Panc1 (cell line): ENCODE results near the gene SLC22A12. TPM values are rescaled to one million over a fixed set of nuclear protein-coding genes. Genes with fewer than 3 reads are reported as not detected.

Source experiments
- ATAC-seq: fragments of 200-7000 bp; cut with Tn5 transposase; 2 replicates; pipeline ENCODE4 v1.9.1; 2020; ENCODE audit warnings: mild to moderate bottlenecking, moderate library complexity
- BruUV-seq: library from RNA; stranded (reverse); fragments of 400-500 nt; replicated peaks from 2 replicates; lab custom pipeline; 2021; lab: Mats Ljungman, UMichigan
- CTCF ChIA-PET: fragments of 300-600 bp; sonication (Branson Sonifier 250); formaldehyde crosslinking; loops from one replicate; lab custom pipeline; 2022; ENCODE audit warnings: antibody characterized with exemption; lab: Charles Lee
- POLR2A ChIA-PET: fragments of 300-600 bp; sonication (Branson Sonifier 250); formaldehyde crosslinking; loops from one replicate; lab custom pipeline; 2022; ENCODE audit warnings: antibody characterized with exemption; lab: Charles Lee
- DNase-seq: peaks from one replicate; pipeline ENCODE4 v3.0.0-alpha.2; 2010; ENCODE audit warnings: low read depth, low spot score
- H3K27ac ChIP-seq: 2 replicates; pipeline ENCODE4 v1.5.1; 2011; ENCODE audit warnings: mild to moderate bottlenecking, low read length, inconsistent platforms
- H3K27me3 ChIP-seq: fragments of 200-500 bp; sonication (Bioruptor generic); 2 replicates; pipeline ENCODE4 v1.6.0; 2014; ENCODE audit warnings: low read length, inconsistent platforms; ENCODE audit not compliant: control insufficient read depth, insufficient read depth
- H3K36me3 ChIP-seq: fragments of 200-500 bp; sonication (Bioruptor generic); 2 replicates; pipeline ENCODE4 v1.5.1; 2014; ENCODE audit warnings: inconsistent platforms, mild to moderate bottlenecking, low read length, moderate library complexity; ENCODE audit not compliant: control insufficient read depth, insufficient read depth
- H3K4me1 ChIP-seq: 2 replicates; pipeline ENCODE4 v1.5.1; 2011; ENCODE audit warnings: inconsistent platforms, mild to moderate bottlenecking, low read length, moderate library complexity; ENCODE audit not compliant: control insufficient read depth, insufficient read depth
- H3K4me3 ChIP-seq, 2 experiments: 2 replicates each; pipeline ENCODE4 v1.5.1; 2011 to 2012; ENCODE audit warnings: low read depth in 2 of 2, low read length in 2 of 2, mild to moderate bottlenecking in 2 of 2, inconsistent platforms in 1 of 2, moderate library complexity in 1 of 2
- H3K9me3 ChIP-seq: fragments of 200-500 bp; sonication (Bioruptor generic); 2 replicates; pipeline ENCODE4 v1.5.1; 2014; ENCODE audit warnings: low read depth, mild to moderate bottlenecking, inconsistent platforms, low read length, moderate library complexity; ENCODE audit not compliant: control insufficient read depth, insufficient read depth
- POLR2AphosphoS5 ChIP-seq: IDR thresholded peaks from 2 replicates; pipeline ENCODE4 v1.6.1; 2012; ENCODE audit warnings: mild to moderate bottlenecking, low read depth, low read length, moderate library complexity
- SIN3A ChIP-seq: IDR thresholded peaks from 2 replicates; pipeline ENCODE4 v1.6.1; 2012; ENCODE audit warnings: low read depth, mild to moderate bottlenecking, low read length, moderate library complexity, borderline replicate concordance; ENCODE audit not compliant: insufficient read depth
- TCF7L2 ChIP-seq: IDR thresholded peaks from 2 replicates; pipeline ENCODE4 v1.6.1; 2011; ENCODE audit warnings: mild to moderate bottlenecking, low read depth, low read length, inconsistent platforms
- in situ Hi-C: cut with HindIII; loops from 2 replicates; pipeline ENCODE4 v1.10.0; 2016; ENCODE audit warnings: low sequenced_read_pairs, low pct_unique_long_range_greater_than_20kb
- intact Hi-C: fragments of 100-400 bp; cut with micrococcal nuclease; formaldehyde crosslinking; loops from one replicate; pipeline ENCODE4 v1.10.0; 2022; ENCODE audit not compliant: unreplicated experiment
- total RNA-seq: library from RNA; stranded (reverse); gene quantifications from one replicate; pipeline ENCODE4 v1.2.1, GENCODE V29; 2021; ENCODE audit not compliant: unreplicated experiment
- TF ChIP-seq, protein P1 (sequence below), 2 experiments: IDR thresholded peaks; 2 replicates each; pipeline ENCODE4 v1.6.1; 2011 to 2012; ENCODE audit warnings: low read depth in 2 of 2, control low read depth in 1 of 2, low read length in 1 of 2, mild to moderate bottlenecking in 1 of 2, moderate library complexity in 1 of 2; ENCODE audit not compliant: insufficient read depth in 1 of 2
- TF ChIP-seq, protein P2 (sequence below): fragments of 450-650 bp; IDR thresholded peaks from 2 replicates; pipeline ENCODE4 v1.5.1; 2017; ENCODE audit warnings: mild to moderate bottlenecking

SLC22A12 gene
- total RNA-seq, 1 experiment from 2014 or later, result not detected

DNA sequence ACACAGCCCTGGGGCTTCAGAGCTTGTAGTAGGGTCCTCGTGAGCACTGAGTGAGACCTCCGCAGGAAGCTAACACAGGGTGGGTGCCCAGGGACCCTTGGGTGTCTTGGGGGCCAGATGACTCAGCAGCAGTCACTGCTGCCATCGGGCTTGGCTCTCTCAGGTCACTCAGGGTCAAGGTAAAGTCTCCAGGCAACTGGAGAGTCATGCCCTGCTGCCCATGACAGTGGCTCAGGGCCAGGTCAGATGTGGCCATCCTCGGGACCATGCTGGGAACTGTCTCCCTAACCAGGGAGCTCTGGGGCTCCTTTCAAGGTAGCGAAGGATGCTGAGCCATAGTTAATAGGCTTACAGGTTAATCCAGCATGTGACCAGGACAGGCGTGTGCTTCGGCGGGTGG, 44.4 kb upstream of the SLC22A12 start:
- 0 out of 2 replicates have a peak, but pooled peaks cover 2% of the 10 kb centered on the region for H3K27me3 ChIP-seq
- TF ChIP-seq, protein P1, sequence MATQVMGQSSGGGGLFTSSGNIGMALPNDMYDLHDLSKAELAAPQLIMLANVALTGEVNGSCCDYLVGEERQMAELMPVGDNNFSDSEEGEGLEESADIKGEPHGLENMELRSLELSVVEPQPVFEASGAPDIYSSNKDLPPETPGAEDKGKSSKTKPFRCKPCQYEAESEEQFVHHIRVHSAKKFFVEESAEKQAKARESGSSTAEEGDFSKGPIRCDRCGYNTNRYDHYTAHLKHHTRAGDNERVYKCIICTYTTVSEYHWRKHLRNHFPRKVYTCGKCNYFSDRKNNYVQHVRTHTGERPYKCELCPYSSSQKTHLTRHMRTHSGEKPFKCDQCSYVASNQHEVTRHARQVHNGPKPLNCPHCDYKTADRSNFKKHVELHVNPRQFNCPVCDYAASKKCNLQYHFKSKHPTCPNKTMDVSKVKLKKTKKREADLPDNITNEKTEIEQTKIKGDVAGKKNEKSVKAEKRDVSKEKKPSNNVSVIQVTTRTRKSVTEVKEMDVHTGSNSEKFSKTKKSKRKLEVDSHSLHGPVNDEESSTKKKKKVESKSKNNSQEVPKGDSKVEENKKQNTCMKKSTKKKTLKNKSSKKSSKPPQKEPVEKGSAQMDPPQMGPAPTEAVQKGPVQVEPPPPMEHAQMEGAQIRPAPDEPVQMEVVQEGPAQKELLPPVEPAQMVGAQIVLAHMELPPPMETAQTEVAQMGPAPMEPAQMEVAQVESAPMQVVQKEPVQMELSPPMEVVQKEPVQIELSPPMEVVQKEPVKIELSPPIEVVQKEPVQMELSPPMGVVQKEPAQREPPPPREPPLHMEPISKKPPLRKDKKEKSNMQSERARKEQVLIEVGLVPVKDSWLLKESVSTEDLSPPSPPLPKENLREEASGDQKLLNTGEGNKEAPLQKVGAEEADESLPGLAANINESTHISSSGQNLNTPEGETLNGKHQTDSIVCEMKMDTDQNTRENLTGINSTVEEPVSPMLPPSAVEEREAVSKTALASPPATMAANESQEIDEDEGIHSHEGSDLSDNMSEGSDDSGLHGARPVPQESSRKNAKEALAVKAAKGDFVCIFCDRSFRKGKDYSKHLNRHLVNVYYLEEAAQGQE (IDR thresholded peaks at IDR 0.05; ENCODE audit: insufficient read depth in 1 of 2, low read depth in 2 of 2, low read length in 1 of 2), result no peak
- TF ChIP-seq SIN3A (no peak), POLR2AphosphoS5 (no peak), TCF7L2 (no peak)
- TF ChIP-seq, protein P2, sequence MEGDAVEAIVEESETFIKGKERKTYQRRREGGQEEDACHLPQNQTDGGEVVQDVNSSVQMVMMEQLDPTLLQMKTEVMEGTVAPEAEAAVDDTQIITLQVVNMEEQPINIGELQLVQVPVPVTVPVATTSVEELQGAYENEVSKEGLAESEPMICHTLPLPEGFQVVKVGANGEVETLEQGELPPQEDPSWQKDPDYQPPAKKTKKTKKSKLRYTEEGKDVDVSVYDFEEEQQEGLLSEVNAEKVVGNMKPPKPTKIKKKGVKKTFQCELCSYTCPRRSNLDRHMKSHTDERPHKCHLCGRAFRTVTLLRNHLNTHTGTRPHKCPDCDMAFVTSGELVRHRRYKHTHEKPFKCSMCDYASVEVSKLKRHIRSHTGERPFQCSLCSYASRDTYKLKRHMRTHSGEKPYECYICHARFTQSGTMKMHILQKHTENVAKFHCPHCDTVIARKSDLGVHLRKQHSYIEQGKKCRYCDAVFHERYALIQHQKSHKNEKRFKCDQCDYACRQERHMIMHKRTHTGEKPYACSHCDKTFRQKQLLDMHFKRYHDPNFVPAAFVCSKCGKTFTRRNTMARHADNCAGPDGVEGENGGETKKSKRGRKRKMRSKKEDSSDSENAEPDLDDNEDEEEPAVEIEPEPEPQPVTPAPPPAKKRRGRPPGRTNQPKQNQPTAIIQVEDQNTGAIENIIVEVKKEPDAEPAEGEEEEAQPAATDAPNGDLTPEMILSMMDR, result no peak
- peaks cover 3% of the 10 kb centered on the region; the same call in 1 of the 2 replicates for H3K4me1 ChIP-seq
- no peak overlapping the region for H3K27ac ChIP-seq
- no peaks in the 10 kb centered on the region for H3K9me3 ChIP-seq
- ATAC-seq (no peak), DNase-seq (no peak)
- in situ Hi-C loops, result no loop called here
- H3K36me3 ChIP-seq, result no peaks in the 10 kb centered on the region
- no TSS peak for BruUV-seq
- no peak overlapping the region for H3K4me3 ChIP-seq
- ChIA-PET CTCF (interaction anchor here (0.8 kb wide), 1 partner anchor 103 kb away, joined by 3 read pairs; no protein-coding TSS in a partner anchor), POLR2A (no interaction called here)
- intact Hi-C loops, result no loop called here

DNA sequence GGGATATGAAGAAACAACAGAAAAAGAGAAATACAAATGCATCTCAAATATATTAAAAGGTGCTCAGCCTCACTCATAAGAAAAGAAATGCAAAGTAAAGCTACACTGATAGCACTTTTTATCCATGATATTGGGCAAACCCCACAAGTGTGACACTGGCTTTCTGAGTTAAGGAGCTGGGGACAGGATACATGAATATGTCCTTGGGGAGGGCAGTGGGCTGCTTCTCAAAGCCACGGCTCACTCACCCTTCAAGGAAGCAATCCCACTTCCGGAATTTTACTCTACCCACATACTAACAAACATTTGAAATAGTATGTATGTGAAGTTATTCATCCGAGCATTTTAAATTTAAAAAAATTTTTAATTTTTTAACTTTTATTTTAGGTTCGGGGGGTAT, 41.1 kb upstream of the SLC22A12 start:
- no peaks in the 10 kb centered on the region for H3K27me3 ChIP-seq
- no TSS peak for BruUV-seq
- POLR2A ChIA-PET, result interaction anchor here (0.8 kb wide), 1 partner anchor 760 kb away, joined by 4 read pairs; no protein-coding TSS in a partner anchor

More for the DNA sequence above, 41.1 kb upstream of the SLC22A12 start:
- H3K4me3 ChIP-seq, result no peak overlapping the region
- in situ Hi-C loops, result no loop called here
- no peaks in the 10 kb centered on the region for H3K36me3 ChIP-seq
- intact Hi-C loops, result no loop called here
- peaks cover 3% of the 10 kb centered on the region; the same call in 1 of the 2 replicates for H3K4me1 ChIP-seq
- no peak overlapping the region for H3K27ac ChIP-seq
- no peak for DNase-seq
- TF ChIP-seq, protein P1 (IDR thresholded peaks at IDR 0.05; ENCODE audit: insufficient read depth in 1 of 2, low read depth in 2 of 2, low read length in 1 of 2), result no peak
- TF ChIP-seq, protein P2, result no peak
- no peak for TF ChIP-seq POLR2AphosphoS5
- no peak for ATAC-seq
- CTCF ChIA-PET, result interaction anchor here (0.7 kb wide), 2 partner anchors 21 to 40 kb away, joined by 6 to 16 read pairs; no protein-coding TSS in a partner anchor
- no peaks in the 10 kb centered on the region for H3K9me3 ChIP-seq
